ENCODE results near the gene ARRB2.

Gene ARRB2

GRCh38 chr17:4709794-4710692 lies at the start of gene ARRB2:
ARRB2 (plus strand) TSS chr17:4710632; CDS start chr17:4710722, 90 bp downstream.
- Mint-ChIP-seq H3K27ac (peak within 1 kb of the TSS; percentile 91), H3K27me3 (no peaks in the 10 kb centered on the region), H3K36me3 (ENCODE audit: low read depth) (peaks cover 17% of the 10 kb centered on the region), H3K4me3 (peak within 1 kb of the TSS; percentile 96), H3K4me1 (ENCODE audit: low read depth) (peaks cover 65% of the 10 kb centered on the region), H3K9me3 (no peaks in the 10 kb centered on the region)

GRCh38 chr17:4663711-4664110 lies 46.7 kb upstream of the ARRB2 start:
- H3K4me1 Mint-ChIP-seq (ENCODE audit: low read depth): peaks cover 11% of the 10 kb centered on the region
- no peak overlapping the region for H3K4me3 Mint-ChIP-seq
- no peak overlapping the region for H3K27ac Mint-ChIP-seq
- peaks cover 19% of the 10 kb centered on the region for H3K27me3 Mint-ChIP-seq
- no peaks in the 10 kb centered on the region for H3K36me3 Mint-ChIP-seq (ENCODE audit: low read depth)
- H3K9me3 Mint-ChIP-seq: no peaks in the 10 kb centered on the region

- Mint-ChIP-seq H3K4me3 (no peak overlapping the region), H3K4me1 (ENCODE audit: low read depth) (peaks cover 6% of the 10 kb centered on the region), H3K9me3 (no peaks in the 10 kb centered on the region), H3K36me3 (ENCODE audit: low read depth) (no peaks in the 10 kb centered on the region), H3K27me3 (peaks cover 15% of the 10 kb centered on the region), H3K27ac (no peak overlapping the region)
Observed at GRCh38 chr17:4664230-4664629, 46.2 kb upstream of the ARRB2 start.

- Mint-ChIP-seq H3K27me3 (peaks cover 9% of the 10 kb centered on the region), H3K36me3 (ENCODE audit: low read depth) (peaks cover 7% of the 10 kb centered on the region), H3K4me1 (ENCODE audit: low read depth) (peaks cover 6% of the 10 kb centered on the region), H3K4me3 (no peak overlapping the region), H3K27ac (no peak overlapping the region), H3K9me3 (no peaks in the 10 kb centered on the region)
Observed at GRCh38 chr17:4665027-4665426, 45.4 kb upstream of the ARRB2 start.

GRCh38 chr17:4666296-4666695 lies 44.1 kb upstream of the ARRB2 start:
- H3K27ac Mint-ChIP-seq: peak overlapping the region; percentile 6
- peaks cover 16% of the 10 kb centered on the region for H3K36me3 Mint-ChIP-seq (ENCODE audit: low read depth)
- peaks cover 8% of the 10 kb centered on the region for H3K27me3 Mint-ChIP-seq
- H3K4me1 Mint-ChIP-seq (ENCODE audit: low read depth): peaks cover 6% of the 10 kb centered on the region
- H3K9me3 Mint-ChIP-seq: no peaks in the 10 kb centered on the region
- H3K4me3 Mint-ChIP-seq: no peak overlapping the region

GRCh38 chr17:4667166-4667565 lies 43.3 kb upstream of the ARRB2 start:
- H3K4me1 Mint-ChIP-seq (ENCODE audit: low read depth): peaks cover 4% of the 10 kb centered on the region
- no peaks in the 10 kb centered on the region for H3K9me3 Mint-ChIP-seq
- H3K27ac Mint-ChIP-seq: no peak overlapping the region

GRCh38 chr17:4672055-4672630 lies 38.3 kb upstream of the ARRB2 start:
- H3K9me3 Mint-ChIP-seq: no peaks in the 10 kb centered on the region
- H3K27me3 Mint-ChIP-seq: no peaks in the 10 kb centered on the region
- H3K4me1 Mint-ChIP-seq (ENCODE audit: low read depth): no peaks in the 10 kb centered on the region
- peaks cover 51% of the 10 kb centered on the region for H3K36me3 Mint-ChIP-seq (ENCODE audit: low read depth)
- no peak overlapping the region for H3K4me3 Mint-ChIP-seq
- peak overlapping the region; percentile 28 for H3K27ac Mint-ChIP-seq

More at GRCh38 chr17:4667166-4667565, 43.3 kb upstream of the ARRB2 start:
- Mint-ChIP-seq H3K4me3 (no peak overlapping the region), H3K36me3 (ENCODE audit: low read depth) (peaks cover 25% of the 10 kb centered on the region), H3K27me3 (peaks cover 7% of the 10 kb centered on the region)

GRCh38 chr17:4672751-4673150 lies 37.7 kb upstream of the ARRB2 start:
- Mint-ChIP-seq H3K27ac (no peak overlapping the region), H3K4me1 (ENCODE audit: low read depth) (no peaks in the 10 kb centered on the region), H3K9me3 (no peaks in the 10 kb centered on the region), H3K4me3 (no peak overlapping the region), H3K36me3 (ENCODE audit: low read depth) (peaks cover 56% of the 10 kb centered on the region), H3K27me3 (no peaks in the 10 kb centered on the region)

GRCh38 chr17:4673169-4673568 lies 37.3 kb upstream of the ARRB2 start:
- Mint-ChIP-seq H3K9me3 (no peaks in the 10 kb centered on the region), H3K27me3 (no peaks in the 10 kb centered on the region), H3K4me3 (no peak overlapping the region), H3K4me1 (ENCODE audit: low read depth) (peaks cover 2% of the 10 kb centered on the region), H3K36me3 (ENCODE audit: low read depth) (peaks cover 59% of the 10 kb centered on the region), H3K27ac (no peak overlapping the region)

- no peaks in the 10 kb centered on the region for H3K27me3 Mint-ChIP-seq
- H3K27ac Mint-ChIP-seq: no peak overlapping the region
- no peak overlapping the region for H3K4me3 Mint-ChIP-seq
- H3K4me1 Mint-ChIP-seq (ENCODE audit: low read depth): peaks cover 12% of the 10 kb centered on the region
- no peaks in the 10 kb centered on the region for H3K9me3 Mint-ChIP-seq
- peaks cover 69% of the 10 kb centered on the region for H3K36me3 Mint-ChIP-seq (ENCODE audit: low read depth)
Observed at GRCh38 chr17:4673986-4674684, 36.3 kb upstream of the ARRB2 start.

- no peaks in the 10 kb centered on the region for H3K27me3 Mint-ChIP-seq
- H3K4me1 Mint-ChIP-seq (ENCODE audit: low read depth): peaks cover 17% of the 10 kb centered on the region
- H3K27ac Mint-ChIP-seq: no peak overlapping the region
- peaks cover 71% of the 10 kb centered on the region for H3K36me3 Mint-ChIP-seq (ENCODE audit: low read depth)
- H3K9me3 Mint-ChIP-seq: no peaks in the 10 kb centered on the region
- no peak overlapping the region for H3K4me3 Mint-ChIP-seq
Observed at GRCh38 chr17:4674685-4674998, 35.8 kb upstream of the ARRB2 start.

- peaks cover 74% of the 10 kb centered on the region for H3K36me3 Mint-ChIP-seq (ENCODE audit: low read depth)
- H3K9me3 Mint-ChIP-seq: no peaks in the 10 kb centered on the region
- peaks cover 21% of the 10 kb centered on the region for H3K4me1 Mint-ChIP-seq (ENCODE audit: low read depth)
- H3K27ac Mint-ChIP-seq: peak overlapping the region; percentile 36
- no peaks in the 10 kb centered on the region for H3K27me3 Mint-ChIP-seq
- no peak overlapping the region for H3K4me3 Mint-ChIP-seq
Observed at GRCh38 chr17:4675791-4676190, 34.6 kb upstream of the ARRB2 start.

- Mint-ChIP-seq H3K9me3 (no peaks in the 10 kb centered on the region), H3K36me3 (ENCODE audit: low read depth) (peaks cover 68% of the 10 kb centered on the region), H3K27me3 (no peaks in the 10 kb centered on the region), H3K4me1 (ENCODE audit: low read depth) (peaks cover 21% of the 10 kb centered on the region), H3K27ac (no peak overlapping the region), H3K4me3 (no peak overlapping the region)
Observed at GRCh38 chr17:4676791-4677190, 33.6 kb upstream of the ARRB2 start.

GRCh38 chr17:4678448-4679026 lies 31.9 kb upstream of the ARRB2 start:
- Mint-ChIP-seq H3K27me3 (no peaks in the 10 kb centered on the region), H3K27ac (peak overlapping the region; percentile 67), H3K4me1 (ENCODE audit: low read depth) (peaks cover 21% of the 10 kb centered on the region), H3K9me3 (no peaks in the 10 kb centered on the region), H3K36me3 (ENCODE audit: low read depth) (peaks cover 73% of the 10 kb centered on the region), H3K4me3 (no peak overlapping the region)

GRCh38 chr17:4679658-4680057 lies 30.8 kb upstream of the ARRB2 start:
- no peaks in the 10 kb centered on the region for H3K27me3 Mint-ChIP-seq
- no peak overlapping the region for H3K4me3 Mint-ChIP-seq
- peaks cover 21% of the 10 kb centered on the region for H3K4me1 Mint-ChIP-seq (ENCODE audit: low read depth)
- no peak overlapping the region for H3K27ac Mint-ChIP-seq
- H3K36me3 Mint-ChIP-seq (ENCODE audit: low read depth): peaks cover 82% of the 10 kb centered on the region
- H3K9me3 Mint-ChIP-seq: no peaks in the 10 kb centered on the region
